Kidney epithelial cell (primary cell): Measurements from ENCODE around the gene IRF6. TPM values are rescaled to one million over a fixed set of nuclear protein-coding genes. Genes with fewer than 3 reads are reported as not detected.

Experiments used
- DNase-seq: peaks from one replicate; pipeline ENCODE4 v3.0.0-alpha.2; 2010; ENCODE audit warnings: low read depth
- H3K27me3 ChIP-seq: 2 replicates; pipeline ENCODE4 v1.6.0; 2011; ENCODE audit warnings: low read length; ENCODE audit not compliant: control insufficient read depth, insufficient read depth
- H3K36me3 ChIP-seq: 2 replicates; pipeline ENCODE4 v1.5.1; 2011; ENCODE audit warnings: low read length; ENCODE audit not compliant: control insufficient read depth, insufficient read depth
- H3K4me3 ChIP-seq: 2 replicates; pipeline ENCODE4 v1.5.1; 2011; ENCODE audit warnings: low read depth, mild to moderate bottlenecking, control low read depth, low read length
- total RNA-seq: library from RNA; depleted of rRNA; stranded (reverse); fragments of >200 nt; gene quantifications from 2 replicates; pipeline ENCODE4 v1.2.3, GENCODE V29; 2015
- TF ChIP-seq, protein P1 (sequence below): IDR thresholded peaks from 2 replicates; pipeline ENCODE4 v1.5.1; 2011; ENCODE audit warnings: mild to moderate bottlenecking, moderate library complexity, low read length, control low read depth, inconsistent platforms; ENCODE audit not compliant: insufficient read depth, poor library complexity, severe bottlenecking

Gene IRF6
- total RNA-seq, 1 donor from 2014 or later = 90.1 TPM

DNA sequence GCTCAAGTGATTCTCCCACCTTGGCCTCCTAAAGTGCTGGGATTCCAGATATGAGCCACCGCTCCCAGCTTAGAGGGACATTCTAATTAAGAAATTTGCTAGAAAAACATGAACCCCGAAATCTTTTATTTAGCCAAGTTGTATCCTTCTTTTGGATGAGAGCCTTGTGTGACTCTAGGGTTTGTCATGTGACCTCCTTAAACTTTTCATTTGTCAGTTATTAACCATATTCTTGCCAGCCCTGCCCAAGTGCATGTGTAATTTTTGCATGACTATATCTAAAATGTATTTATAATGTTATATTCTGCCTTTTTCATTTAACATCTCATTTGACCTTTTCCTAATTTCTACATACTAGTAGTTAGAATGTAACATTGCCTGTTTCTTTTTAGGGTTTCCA is 23.8 kb upstream of the IRF6 start:
- Histone ChIP-seq H3K27me3 (no peaks in the 10 kb centered on the region), H3K4me3 (no peak overlapping the region), H3K36me3 (peaks cover 3% of the 10 kb centered on the region)
- TF ChIP-seq, protein P1, sequence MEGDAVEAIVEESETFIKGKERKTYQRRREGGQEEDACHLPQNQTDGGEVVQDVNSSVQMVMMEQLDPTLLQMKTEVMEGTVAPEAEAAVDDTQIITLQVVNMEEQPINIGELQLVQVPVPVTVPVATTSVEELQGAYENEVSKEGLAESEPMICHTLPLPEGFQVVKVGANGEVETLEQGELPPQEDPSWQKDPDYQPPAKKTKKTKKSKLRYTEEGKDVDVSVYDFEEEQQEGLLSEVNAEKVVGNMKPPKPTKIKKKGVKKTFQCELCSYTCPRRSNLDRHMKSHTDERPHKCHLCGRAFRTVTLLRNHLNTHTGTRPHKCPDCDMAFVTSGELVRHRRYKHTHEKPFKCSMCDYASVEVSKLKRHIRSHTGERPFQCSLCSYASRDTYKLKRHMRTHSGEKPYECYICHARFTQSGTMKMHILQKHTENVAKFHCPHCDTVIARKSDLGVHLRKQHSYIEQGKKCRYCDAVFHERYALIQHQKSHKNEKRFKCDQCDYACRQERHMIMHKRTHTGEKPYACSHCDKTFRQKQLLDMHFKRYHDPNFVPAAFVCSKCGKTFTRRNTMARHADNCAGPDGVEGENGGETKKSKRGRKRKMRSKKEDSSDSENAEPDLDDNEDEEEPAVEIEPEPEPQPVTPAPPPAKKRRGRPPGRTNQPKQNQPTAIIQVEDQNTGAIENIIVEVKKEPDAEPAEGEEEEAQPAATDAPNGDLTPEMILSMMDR = no peak
- DNase-seq = no peak

DNA sequence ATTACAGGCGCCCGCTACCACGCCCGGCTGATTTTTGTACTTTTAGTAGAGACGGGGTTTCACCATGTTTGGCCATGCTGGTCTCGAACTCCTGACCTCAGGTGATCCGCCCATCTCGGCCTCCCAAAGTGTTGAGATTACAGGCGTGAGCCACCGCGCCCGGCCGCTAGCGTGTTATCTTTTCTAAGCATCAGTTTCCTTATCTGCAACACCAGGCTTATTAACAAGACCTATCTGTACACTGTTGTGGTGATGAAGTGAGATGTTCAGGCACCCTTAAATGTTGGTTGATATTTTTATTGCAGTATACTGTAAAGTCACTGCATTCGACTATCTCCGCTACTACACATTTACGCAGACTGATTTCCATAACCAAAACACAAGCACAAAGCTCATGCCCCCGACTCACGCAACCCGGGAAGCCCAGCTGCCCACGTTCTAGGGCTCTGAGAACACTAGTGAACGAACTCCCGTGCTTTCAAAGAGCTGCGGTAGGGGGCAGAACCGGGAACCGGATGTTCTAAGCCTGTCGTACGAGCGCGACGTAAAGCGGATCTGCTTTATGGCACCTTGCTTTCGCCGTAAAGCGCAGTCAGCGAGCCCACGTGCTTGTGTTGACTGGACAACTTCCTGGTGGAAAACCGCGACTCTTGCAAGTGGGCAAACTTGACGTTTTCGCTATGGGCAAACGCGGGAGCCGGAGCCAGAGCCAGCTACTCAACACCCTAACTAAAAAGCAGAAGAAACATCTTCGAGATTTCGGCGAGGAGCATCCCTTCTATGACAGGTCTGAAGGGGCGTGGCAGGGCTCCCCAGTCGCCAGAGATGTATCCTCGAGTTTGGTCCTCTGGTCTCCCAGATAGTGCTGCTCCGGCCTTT is 21.7 kb upstream of the IRF6 start, which contains the start of gene UTP25:
Gene UTP25, plus strand, starts transcription at position 589 of the 879 bp plus-strand sequence. Its CDS starts 92 bp downstream, at position 681.
- Histone ChIP-seq H3K27me3 (no peaks in the 10 kb centered on the region), H3K4me3 (peak within 1 kb of the TSS; percentile 68), H3K36me3 (no peaks in the 10 kb centered on the region)
- TF ChIP-seq, protein P1 = peak; percentile 74
- DNase-seq = peak; percentile 79

DNA sequence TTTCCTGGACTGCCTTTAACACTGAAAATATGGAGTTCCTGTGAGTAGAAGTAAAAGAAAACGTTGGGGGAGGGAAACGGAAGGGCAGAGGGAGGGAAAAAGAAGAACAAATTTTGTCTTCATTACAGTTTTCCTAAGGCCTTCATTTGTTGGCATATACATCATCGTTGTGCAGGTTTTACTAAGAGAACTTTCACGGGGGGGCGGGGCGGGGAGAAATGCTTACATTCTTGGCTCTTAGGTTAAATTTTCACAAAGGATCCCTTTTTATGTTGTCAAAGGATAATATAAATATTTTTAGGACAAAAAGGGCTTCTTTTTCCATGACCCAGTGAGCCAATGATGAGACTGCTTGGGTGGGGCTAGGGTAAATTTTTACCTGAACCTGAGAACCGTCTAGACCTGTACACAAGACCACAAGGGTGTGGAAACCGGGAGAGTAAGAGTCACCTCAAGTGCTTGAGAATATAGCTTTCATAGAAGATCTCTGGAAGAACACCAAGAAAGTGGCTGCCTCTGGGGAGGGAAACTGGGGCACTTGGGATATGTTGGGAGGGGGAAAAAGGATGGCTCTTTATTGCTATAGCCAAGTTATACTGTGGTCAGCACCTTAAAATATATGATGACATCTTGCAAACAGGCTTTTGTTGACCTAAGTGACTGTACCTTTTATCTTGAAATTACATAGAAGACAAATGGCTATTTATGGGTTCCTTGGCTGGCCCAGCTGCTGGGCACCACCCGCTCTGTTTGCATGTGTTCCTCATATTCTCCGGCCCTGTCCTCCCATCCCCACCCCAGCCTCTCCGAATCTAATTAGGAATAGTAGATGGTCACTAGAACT is 19.9 kb upstream of the IRF6 start:
- Histone ChIP-seq H3K4me3 (no peak overlapping the region), H3K27me3 (no peaks in the 10 kb centered on the region), H3K36me3 (no peaks in the 10 kb centered on the region)
- no peak for DNase-seq
- TF ChIP-seq, protein P1 = no peak

DNA sequence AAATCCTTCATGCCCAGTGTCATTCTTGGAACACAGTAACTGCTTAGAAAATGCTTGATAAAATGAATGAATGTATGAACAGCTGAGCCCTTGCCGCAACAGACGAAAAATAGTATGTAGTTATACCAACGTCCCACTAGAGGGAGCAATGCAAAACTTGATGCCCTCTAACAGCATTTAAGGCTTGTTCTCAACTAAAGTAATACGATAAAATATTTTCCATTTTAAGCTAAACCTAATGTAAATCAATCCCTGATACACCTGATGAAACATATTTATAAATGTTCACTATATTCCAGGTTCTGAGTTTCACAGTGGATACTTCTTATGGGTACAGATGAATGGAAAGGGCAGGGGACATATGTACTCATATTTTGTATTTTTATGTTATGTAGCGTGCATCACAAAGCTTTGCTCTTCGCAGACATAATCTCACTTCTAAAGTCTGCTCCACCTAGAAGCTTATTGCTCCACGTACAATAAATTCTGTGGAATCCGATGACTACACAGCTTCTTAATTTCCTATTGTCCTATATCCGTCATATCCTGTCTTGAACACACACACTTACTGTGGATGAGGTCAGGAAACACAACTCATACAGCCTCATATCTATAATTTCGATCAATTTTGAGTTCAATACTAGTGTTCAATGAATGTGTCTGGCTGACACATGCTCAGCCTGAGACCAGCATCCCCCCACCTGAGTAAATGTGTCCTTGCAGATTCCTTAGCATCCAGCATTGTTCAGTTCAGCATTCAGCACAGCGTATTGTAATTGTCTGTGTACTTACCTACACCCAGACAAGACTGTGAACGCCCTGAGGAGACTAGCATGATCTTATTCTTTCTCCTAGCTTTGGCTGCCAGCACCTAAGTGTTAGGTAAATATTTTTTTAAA is 17.4 kb upstream of the IRF6 start:
- no peaks in the 10 kb centered on the region for H3K27me3 ChIP-seq
- H3K36me3 ChIP-seq = no peaks in the 10 kb centered on the region
- no peak overlapping the region for H3K4me3 ChIP-seq
- DNase-seq = no peak
- TF ChIP-seq, protein P1 = peak; percentile 74

DNA sequence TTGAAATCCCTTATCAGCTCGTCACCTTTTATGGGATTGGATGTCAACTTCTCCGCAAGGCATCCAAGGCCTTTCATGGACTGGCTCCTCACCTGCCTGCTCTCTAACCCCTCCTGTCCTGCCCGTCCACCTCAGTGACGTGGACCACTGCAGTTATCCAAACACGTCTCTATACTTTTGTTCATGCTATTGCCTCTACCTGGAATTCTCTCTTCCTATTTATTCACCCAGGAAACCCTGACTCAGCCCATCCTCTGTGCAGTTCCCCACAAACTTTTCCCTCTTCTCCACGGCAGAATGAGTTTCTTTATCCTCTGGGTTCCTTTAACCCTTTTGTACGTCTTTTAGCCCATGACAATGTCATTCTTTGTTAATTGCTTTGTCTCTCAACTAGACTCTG is 16.8 kb upstream of the IRF6 start:
- no peak for DNase-seq
- TF ChIP-seq, protein P1 = no peak
- no peaks in the 10 kb centered on the region for H3K27me3 ChIP-seq
- H3K36me3 ChIP-seq = no peaks in the 10 kb centered on the region
- H3K4me3 ChIP-seq = no peak overlapping the region
